Tracheal epithelial cell (primary cell): ENCODE data around the gene NRDE2. TPM values are rescaled to one million over a fixed set of nuclear protein-coding genes. Genes with fewer than 3 reads are reported as not detected.

ENCODE experiments used
- total RNA-seq: library from RNA; depleted of rRNA; stranded (reverse); fragments of >200 nt; gene quantifications from 2 replicates; pipeline ENCODE4 v1.2.1, GENCODE V29; 2014

The NRDE2 gene
- 5.5 and 7.0 TPM in 2 replicates for total RNA-seq

DNA sequence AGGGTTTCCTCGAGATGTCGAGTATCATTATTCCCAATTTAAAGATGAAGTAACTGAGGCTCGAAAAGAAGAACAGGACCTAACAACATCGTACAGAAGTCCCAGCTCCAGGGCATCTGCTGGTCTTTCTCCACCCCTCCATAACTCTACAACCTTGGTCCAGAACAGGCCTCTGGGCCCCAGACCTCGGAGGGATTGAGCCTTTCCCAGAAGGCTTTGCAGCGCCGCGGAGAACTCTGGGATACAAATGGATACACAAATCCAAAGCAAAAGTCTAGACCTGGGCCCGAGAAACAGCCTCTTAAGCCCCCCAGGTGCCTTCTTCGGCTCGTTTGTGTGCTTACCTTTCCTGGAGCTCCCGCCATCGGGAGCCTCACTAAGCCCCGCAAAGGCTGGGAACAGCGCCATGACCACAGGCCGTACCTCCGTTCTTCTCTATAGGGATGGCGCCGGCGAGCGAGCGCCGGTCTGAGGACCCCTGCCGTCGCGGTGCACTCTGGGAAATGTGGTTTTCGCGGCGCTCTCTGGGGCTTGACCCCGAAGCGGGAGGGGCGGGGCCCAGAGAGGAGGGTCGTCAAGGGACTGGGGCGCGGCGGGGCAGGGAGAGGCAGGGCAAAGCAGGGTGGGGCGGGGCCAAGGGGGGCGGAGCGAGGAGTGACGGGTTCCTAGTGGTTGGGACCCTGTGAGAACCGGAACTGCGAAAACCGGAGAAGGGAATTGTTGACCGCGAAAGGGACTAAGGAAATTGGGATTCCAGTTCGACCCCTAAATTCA is at the start of gene NRDE2:
TSS of gene NRDE2 (minus strand) at position 445 of the 774 bp plus-strand sequence. CDS start at position 408, 37 bp downstream.

GRCh38 chr14:90256354-90257131 is 75.2 kb downstream of the NRDE2 start, which contains the start of gene PSMC1:
Gene PSMC1 (plus strand): TSS chr14:90256553. CDS start chr14:90256598, 45 bp downstream.

Other genes with a start within 250 kb of the NRDE2 start
- 113 and 134 TPM in 2 replicates for gene PSMC1, start 75.4 kb downstream of the NRDE2 start, total RNA-seq
- 358 and 393 TPM in 2 replicates for gene CALM1, start 65.1 kb upstream of the NRDE2 start, total RNA-seq